GM18508 (cell line): Measurements from ENCODE around the gene CDKAL1.
"Not testable (repeated sequence)": the region's sequence is repeated elsewhere in the genome, so short reads cannot be mapped to it uniquely, and the experiment has no call there.

ENCODE experiments used
- ATAC-seq: cut with Tn5 transposase; IDR thresholded peaks from one replicate; pipeline ENCODE4 v1.9.1; 2021; ENCODE audit warnings: moderate number of reproducible peaks; ENCODE audit not compliant: insufficient read depth, unreplicated experiment

CDKAL1 gene

DNA sequence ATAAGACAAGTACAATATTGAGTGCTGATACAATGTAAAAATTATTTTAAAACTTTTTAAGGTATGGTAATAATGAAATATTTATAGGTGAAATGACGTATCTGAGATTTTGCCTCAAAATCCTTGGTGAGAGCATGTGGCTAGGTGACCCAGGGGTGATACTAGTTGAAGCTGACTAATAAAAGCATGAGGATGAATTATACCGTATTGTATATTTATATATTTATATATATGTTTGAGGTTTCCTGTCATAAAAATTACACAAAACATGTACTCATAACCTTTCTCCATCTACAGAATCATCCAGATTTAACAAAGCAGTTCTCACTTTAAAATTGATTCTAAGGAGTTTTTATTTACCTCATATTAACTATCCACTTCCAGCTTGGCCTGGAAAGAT is 358.1 kb downstream of the CDKAL1 start:
- no peak for ATAC-seq

DNA sequence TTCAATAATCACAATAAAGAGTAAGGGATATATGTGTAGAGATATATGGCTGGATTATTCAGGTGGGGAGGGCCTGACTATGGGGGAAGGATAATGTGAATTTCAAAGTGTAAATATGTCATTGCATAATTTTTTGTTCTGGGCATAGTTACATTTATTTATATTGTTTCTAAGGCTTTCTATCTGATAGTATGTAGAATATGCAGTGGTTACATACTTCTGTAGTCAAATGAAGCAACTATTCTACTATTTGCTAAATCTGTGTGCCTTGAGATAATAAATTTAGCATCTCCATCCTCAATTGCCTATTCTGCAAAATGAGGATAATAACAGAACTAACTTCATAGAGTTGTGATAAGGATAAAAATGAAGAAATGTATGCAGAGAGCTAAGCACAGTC is 359.2 kb downstream of the CDKAL1 start:
- ATAC-seq = no peak

DNA sequence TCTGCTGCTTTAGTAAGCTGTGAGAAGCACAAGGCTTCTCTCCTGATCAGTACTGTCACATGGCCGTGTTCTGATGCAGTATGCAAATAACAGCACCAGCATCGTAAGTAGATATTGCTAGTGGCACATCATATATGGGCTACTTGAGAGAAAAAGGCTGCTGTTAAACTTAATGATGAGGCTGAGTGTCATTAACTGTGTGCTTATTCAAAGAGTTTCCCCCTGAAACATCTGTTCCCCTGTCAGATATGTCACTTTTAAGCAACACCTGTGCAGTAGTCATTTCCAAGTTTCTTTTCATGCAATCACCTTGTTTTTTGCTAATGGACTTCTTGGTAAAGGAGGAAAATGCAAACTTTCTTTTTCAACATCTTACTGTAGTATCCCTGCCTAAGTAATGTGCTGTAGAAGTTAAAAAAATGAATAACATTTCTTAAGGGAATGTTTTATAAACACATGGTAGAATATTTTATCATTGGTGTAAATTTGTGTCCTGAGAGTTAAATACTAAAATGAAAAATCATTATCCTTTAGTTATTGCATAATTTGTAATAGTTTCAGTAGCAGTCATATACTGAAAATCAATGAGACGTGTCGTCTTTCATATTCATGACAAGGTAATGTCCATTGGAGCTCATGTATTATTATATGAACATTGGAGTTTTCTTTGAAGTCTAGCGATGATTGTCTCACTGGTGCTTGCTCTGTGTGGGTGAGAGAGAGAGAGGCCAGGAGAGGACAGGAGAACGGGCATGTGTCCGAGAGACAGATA is 366.3 kb downstream of the CDKAL1 start:
- peak; percentile 88 for ATAC-seq

DNA sequence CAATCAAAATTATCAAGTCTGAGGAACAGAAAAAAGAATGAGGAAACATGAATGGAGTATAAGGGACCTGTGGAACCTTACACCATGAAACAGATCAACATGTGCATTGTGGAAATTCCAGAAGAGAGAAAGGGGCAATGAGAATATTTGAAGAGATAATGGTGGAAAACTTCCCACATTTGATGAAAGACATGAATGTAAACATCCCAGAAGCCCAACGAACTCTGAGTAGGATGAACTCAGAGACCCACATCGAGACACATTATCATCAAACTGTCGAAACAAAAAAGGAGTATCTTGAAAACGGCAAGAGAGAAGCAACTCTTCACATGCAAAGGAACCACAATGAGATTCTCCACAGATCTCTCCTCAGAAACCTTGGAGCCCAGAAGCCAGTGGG is 371.1 kb downstream of the CDKAL1 start:
- no peak for ATAC-seq

DNA sequence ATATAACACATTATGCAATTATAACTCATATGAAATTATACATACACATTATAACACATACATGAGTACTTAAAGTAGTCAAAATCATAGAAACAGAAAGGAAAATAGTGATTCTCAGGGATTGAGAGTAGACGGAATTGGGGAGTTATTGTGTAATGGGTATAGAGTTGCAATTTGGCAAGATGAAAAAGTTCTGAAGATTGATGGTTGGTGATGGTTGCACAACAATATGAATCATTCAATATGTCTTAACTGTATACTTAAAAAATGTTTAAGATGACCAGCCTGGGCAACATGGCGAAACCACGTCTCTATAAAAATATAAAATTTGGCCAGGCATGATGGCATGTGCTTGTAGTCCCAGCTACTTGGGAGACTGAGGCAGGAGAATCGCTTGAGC is 372.7 kb downstream of the CDKAL1 start:
- ATAC-seq = no peak

DNA sequence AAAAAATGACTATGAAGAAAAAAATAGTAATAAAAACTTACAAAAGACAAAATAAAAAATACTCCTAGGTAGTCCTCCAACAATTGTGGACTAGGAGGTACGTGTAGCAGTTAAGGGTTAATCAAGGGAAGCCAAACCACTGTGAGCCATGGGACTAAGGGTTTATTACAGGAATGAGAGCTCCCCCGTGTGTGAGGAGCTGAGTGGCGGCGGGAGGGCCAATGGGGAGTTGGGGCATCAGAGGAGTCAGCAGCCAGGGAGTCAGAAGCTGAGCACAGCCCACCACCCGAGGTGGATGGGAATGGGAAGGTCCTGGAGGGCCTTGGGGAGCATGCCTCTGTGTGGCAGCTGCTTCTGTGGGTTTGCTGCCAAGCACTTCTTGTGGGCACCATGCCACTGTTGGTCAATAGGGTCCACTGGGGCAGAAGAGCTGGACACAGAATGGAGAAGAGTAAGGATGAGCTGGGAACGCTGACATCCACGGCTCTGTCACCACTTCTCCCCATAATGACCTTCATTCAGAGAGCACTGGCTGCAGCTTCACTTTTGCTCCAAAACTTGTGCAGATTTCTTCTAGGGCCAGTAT is 373.3 kb downstream of the CDKAL1 start:
- ATAC-seq = no peak

DNA sequence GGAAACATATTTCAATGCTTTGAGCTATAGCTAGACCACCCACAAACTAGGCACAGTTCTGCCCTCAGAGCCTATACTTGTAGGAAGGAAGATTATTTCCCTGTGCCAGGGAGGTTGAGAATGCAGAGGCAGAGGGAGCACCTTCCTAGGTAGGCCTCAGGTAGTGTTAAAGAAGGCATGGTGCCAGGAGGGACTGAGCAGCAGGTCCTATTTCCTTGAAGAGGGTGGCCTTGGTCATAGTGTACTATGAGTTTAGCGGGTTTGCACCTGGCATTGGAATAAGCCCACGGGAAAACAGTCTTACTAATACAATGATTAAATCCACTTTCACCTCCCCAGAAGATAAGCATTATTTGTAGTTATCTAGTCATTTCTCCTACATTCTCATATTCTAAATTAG is 375.4 kb downstream of the CDKAL1 start:
- ATAC-seq = no peak

DNA sequence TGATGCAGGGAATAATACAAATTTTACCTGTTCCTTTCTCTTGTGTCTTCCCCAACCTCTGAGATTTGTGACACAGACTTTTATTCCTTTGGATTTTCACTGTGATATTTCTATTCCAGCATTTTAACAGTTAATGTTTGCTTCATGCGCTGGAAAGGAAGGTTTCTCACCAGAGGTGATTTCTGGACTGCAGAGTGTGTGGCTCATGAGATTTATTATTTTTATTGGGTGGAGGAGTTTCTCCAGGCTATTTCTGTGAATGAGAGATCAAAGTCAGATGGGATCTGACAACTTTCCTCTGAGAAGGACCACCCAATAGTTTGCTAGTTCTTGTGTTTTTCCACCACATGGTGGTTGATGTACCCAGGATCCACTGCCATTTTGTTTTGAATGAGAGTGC is 377.5 kb downstream of the CDKAL1 start:
- no peak for ATAC-seq

DNA sequence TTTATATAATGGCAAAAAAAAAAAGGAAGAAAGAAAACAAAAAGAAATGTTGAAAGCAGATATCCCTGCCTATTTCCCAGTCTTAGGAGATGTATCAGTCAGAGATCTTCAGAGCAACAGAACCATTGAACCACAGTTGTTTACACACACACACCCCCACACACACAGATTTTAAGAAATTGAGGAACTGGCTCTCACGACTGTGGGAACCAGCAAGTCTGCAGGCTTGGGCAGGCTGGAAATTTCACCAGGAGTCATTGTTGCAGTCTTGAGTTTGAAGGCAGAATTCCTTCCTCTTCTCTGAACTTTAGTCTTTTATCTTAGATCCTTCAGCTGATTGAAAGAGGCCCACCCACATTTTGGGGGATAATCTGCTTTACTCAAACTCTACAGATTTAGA is 380.9 kb downstream of the CDKAL1 start:
- ATAC-seq = no peak

DNA sequence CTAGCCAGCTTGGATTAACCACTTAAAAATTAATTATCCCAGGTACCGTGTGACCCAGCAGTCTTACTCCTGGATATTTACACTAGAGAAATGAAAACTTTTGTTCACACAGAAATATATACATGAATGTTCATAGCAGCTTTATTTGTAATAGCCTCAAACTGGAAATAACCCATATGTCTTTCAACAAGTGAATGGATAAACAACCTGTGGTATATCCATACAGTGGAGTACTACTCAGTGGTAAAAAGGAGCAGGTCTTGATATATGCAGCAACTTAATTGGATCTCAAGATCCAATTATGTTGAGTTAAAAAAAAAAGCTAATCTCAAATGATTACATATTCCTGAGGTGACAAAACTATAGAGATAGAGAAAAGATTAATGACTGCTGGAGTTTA is 381.4 kb downstream of the CDKAL1 start:
- no peak for ATAC-seq

DNA sequence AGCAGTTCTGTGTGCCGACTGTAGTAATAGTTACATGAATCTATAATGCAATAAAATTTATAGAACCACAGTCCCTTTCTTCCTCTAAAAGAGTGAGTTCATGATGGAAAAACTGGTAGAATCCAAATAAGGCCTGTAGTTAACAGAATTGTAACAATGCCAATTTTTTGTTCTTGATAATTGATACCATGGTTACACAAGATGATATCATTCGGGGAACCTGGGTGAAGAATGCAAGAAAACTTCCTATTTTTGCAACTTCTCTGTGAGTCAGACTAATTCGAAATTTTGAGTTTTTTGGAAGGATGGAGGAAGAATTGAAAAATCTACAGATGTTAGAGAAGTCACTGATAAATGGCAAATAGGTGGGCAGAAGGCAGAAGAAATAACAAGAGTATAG is 381.8 kb downstream of the CDKAL1 start:
- no peak for ATAC-seq

DNA sequence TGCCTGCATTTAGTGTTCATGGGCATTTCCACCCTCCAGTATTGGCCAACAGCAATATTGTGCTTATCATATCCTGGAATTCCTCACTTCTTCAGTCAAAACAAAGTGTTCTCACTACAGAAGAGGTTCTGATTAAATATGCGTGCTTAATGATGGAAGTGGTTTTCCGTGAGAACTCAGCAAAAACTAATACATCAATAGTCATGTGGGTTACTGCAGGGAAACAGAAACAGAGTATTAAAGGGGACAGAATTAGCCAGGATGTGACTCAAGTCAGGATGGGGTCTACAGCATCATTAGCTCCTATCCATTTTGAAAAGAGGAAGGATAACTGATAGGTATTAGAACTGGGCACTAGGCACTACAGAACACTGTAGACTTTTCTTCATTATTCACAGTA is 384.6 kb downstream of the CDKAL1 start:
- ATAC-seq = no peak

DNA sequence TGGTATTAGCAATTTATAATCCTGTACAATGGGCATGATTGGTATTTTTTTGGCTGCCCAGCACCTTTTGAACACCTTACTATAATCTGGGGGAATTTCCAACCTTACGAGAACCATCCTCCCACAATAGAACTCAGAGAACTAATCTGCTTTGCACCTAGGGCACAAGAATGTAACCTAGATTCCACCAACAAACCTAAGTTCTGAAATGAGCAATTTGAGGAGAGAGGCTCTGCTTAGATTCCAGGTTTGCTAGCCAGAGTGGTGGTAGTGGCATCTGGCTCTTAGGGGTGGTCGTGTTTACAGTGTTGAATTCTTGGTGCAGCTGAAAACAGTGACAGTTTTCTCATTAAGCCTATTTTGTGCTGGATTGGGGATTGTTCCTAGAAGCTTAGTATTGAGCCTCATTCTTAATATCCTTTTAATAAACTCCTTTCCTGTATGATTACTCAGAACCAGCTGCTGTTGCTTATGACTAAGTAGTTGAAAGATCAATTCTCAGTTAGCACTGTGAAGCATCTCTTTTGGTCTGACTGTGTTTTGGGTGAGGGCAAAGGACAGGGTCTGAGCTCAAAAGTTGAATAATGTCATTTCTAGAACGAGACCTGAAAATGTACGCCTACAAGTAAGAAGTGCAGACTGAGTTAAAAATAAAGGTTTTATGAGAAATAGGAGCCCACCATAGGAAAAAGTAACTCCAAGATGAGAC is 385.6 kb downstream of the CDKAL1 start:
- ATAC-seq = peak; percentile 80

DNA sequence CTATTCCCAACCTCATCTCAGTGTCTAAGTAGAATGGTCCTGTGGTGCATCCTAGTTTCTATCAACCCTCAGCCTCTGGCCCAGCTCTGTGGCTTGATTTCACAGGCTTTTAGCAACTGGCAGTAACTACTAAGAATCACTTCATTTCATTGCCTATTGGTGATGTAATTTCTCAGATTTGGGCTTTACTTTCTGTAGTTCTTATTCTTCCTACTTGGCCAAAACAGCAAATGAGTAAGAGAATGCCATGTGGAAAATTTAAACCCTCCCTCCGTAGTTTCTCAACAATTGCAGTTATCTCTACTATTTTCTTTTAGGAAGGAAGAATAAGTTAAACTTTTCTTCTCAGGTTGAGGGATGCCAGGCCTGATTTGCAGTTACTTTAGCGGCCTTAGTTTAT is 387.3 kb downstream of the CDKAL1 start:
- no peak for ATAC-seq

DNA sequence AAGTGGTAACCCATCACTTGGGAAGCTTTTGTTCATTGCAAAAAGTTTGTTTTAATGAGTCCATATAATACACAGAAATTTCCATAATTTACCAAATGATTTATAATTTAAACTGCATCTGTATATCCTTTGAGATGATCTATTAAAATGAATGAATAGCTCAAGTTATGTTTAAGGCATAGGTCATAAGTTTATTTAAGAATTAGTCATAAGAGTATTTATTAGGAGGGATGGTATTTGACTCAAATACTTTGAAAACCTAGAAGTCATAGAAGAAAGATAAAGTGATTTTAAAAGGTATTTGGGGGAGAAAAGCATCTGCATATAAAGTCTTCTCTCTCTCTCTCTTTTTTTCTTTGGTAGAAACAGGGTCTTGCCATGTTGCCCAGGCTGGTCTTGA is 388.5 kb downstream of the CDKAL1 start:
- ATAC-seq = no peak

DNA sequence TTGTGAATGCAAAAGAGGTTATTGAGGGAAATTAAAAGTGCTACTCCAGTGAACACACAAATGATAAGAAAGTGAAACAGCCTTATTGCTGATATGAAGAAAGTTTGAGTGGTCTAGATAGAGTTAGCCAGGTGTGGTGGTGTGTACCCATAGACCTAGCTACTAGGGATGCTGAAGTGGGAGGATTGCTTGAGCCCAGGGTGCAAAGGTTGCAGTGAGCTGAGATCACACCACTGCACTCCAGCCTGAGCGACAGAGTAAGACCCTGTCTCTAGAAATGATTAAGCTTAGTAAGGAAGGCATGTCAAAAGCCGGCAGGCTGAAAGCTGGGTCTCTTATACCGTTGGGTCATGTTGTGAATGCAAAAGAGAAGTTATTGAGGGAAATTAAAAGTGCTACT is 389.8 kb downstream of the CDKAL1 start:
- ATAC-seq = not testable (repeated sequence)

DNA sequence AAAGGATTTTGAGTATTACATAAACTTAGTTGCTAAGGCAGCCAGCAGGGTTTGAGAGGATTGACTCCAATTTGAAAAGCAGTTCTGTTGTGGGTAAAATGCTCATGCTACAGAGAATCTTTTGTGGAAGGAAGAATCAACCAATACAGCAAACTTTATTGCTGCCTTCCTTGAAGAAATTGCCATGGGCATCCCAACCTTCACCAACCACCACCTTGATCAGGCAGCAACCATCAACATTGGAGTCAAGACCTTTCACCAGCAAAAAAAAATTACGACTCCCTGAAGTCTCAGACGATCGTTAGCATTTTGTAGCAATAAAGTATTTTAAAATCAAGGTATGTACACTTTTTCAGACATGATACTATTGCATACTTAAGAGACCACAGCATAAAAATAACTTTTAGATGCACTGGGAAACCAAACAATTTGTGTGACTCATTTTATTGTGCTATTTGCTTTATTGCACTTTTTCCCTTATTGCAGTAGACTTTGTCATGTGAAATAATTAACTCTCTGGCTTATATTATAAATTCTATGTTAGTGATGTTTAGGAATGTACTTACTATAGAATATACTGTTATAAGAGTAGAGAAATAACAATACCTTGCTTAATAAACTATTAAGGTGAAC is 390.8 kb downstream of the CDKAL1 start:
- ATAC-seq = no peak

DNA sequence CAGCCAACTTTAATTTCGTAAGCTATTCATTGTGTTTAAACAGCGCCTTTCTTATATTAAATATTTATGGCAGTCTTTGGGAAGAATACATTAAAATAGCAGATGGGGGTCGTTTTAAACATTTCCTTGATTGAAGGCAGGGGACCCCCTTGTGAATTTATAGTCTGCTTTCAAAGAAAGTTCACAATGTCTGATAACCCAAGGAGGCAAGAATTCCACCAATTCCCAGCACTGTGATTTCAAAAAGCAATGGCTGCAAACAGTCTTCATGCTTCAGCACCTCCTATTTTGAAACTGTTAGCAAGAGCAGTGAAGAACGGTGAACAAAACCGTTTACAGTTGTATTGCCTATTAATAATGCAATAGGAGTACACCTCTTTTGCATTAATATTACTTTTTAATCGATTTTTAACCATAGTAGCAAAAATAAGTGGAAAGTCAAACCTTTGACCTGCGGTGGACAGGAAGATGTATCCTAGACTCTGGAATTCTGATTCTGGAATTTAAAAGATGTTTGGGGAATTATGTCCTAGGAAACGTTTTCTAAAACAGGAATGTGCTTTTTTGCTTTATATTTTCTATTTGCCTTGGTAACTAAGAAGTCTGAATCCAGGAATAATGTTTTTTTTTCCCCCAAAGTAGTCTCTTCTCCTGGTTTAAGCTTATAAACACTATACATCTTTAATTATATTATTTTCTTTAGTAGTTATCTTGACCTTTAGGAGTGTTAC is 393.0 kb downstream of the CDKAL1 start:
- no peak for ATAC-seq

DNA sequence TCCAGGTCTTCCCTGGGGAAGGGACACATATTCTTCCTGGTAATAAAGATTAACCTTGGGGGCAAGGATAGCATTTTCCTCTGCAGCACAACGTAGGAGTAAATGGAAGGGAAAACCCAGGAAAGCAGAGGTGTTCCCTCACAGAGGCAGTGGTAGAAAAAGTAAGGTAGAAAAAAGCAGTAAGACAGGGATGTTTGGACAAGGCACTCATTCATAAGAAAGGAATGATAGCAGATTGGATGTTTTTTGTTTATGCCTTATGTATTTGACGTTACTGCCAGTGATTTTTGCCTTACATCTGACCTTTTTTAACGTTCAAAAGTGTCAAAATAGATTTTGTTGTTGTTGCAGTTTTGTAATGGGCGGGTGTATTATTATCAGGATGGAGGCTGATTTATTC is 395.0 kb downstream of the CDKAL1 start:
- no peak for ATAC-seq

DNA sequence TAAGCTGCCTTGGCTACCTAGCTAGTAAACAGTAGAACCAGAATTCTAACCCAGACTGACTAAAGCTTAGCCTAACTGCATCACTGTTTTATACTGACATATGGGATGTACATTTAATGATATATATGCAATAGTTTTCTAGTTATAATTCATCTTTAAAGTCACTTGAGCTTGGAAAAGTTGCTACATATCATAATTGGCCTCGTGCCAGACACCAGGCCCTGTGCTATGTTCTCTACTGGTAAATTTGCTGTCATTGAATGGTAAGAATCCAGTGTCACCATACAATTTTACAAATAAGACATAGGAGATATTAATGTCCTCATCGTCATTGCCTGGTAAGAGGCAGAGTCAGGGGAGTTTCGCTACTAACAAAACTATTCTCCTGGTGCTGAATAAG is 396.8 kb downstream of the CDKAL1 start:
- no peak for ATAC-seq

DNA sequence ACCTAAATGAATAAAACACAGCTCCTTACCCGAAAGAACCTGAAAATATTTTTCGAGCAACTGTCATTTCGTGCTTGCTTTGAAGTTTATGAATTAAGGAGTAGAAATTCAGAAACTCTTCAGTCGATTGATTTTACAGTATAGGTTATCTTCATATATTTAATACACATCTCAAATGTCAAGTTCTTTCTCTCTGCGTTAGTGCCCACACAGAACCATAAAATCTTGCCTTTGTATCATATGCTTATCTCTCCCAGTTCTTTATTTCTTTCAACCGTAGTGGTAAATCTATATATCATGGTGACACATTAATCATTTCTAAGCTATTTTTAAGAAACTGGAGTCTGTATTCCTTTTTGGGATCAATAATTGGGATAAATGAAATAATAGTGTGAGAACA is 397.5 kb downstream of the CDKAL1 start:
- no peak for ATAC-seq
